Glutamatergic neuron (in vitro differentiated cells): ENCODE data around the gene SLC12A8. TPM values are rescaled to one million over a fixed set of nuclear protein-coding genes. Genes with fewer than 3 reads are reported as not detected.
A peak's percentile ranks its signal among the peaks of the same experiment; 100 is the strongest.

Experiments
- DNase-seq: peaks from one replicate; pipeline ENCODE4 v3.0.0; 2022
- H3K27ac Mint-ChIP-seq: one replicate; pipeline ENCODE4 v1.8.0; 2020; ENCODE audit warnings: mild to moderate bottlenecking, mixed read lengths, inconsistent platforms; ENCODE audit not compliant: unreplicated experiment
- H3K27me3 Mint-ChIP-seq: one replicate; pipeline ENCODE4 v1.8.0; 2020; ENCODE audit warnings: mild to moderate bottlenecking, moderate library complexity, mixed read lengths, inconsistent platforms; ENCODE audit not compliant: unreplicated experiment
- H3K36me3 Mint-ChIP-seq: one replicate; pipeline ENCODE4 v1.8.0; 2020; ENCODE audit warnings: mild to moderate bottlenecking, mixed read lengths, inconsistent platforms; ENCODE audit not compliant: unreplicated experiment
- H3K4me1 Mint-ChIP-seq: one replicate; pipeline ENCODE4 v1.8.0; 2020; ENCODE audit warnings: mild to moderate bottlenecking, low read depth, mixed read lengths, inconsistent platforms; ENCODE audit not compliant: unreplicated experiment
- H3K4me3 Mint-ChIP-seq: one replicate; pipeline ENCODE4 v1.8.0; 2020; ENCODE audit warnings: mild to moderate bottlenecking, mixed read lengths, inconsistent platforms; ENCODE audit not compliant: unreplicated experiment
- H3K9me3 Mint-ChIP-seq: one replicate; pipeline ENCODE4 v1.8.0; 2020; ENCODE audit warnings: mild to moderate bottlenecking, moderate library complexity, mixed read lengths, inconsistent platforms; ENCODE audit not compliant: unreplicated experiment
- CTCF ChIP-seq: fragments of 200-600 bp; sonication (generic); IDR thresholded peaks from one replicate; pipeline ENCODE4 v1.5.0; 2021; ENCODE audit not compliant: partially characterized antibody, unreplicated experiment
- total RNA-seq: library from RNA; stranded (reverse); fragmentation: NEBNext Ultra II Directional; extraction: Animal tissue kit (Norgen Biotek cat#: 25700); gene quantifications from one replicate; pipeline ENCODE4 v1.2.1, GENCODE V29; 2021; ENCODE audit not compliant: unreplicated experiment

Gene SLC12A8
- total RNA-seq, 1 donor from 2014 or later = 2.4 TPM

GRCh38 chr3:125186800-125187598 is 25.5 kb downstream of the SLC12A8 start:
- Mint-ChIP-seq H3K9me3 (peaks cover 10% of the 10 kb centered on the region), H3K4me3 (peak overlapping the region; percentile 60), H3K36me3 (no peaks in the 10 kb centered on the region), H3K27ac (peak overlapping the region; percentile 95), H3K27me3 (peaks cover 5% of the 10 kb centered on the region), H3K4me1 (peaks cover 26% of the 10 kb centered on the region)
- TF ChIP-seq CTCF = no peak
- DNase-seq = peak; percentile 68

- Mint-ChIP-seq H3K4me1 (peaks cover 26% of the 10 kb centered on the region), H3K27me3 (peaks cover 5% of the 10 kb centered on the region), H3K9me3 (peaks cover 10% of the 10 kb centered on the region), H3K4me3 (peak overlapping the region; percentile 60), H3K36me3 (no peaks in the 10 kb centered on the region), H3K27ac (peak overlapping the region; percentile 95)
- TF ChIP-seq CTCF = no peak
- DNase-seq = no peak
Observed at GRCh38 chr3:125186261-125186787, 26.2 kb downstream of the SLC12A8 start.

GRCh38 chr3:125185805-125186204 is 26.7 kb downstream of the SLC12A8 start:
- H3K9me3 Mint-ChIP-seq = peaks cover 10% of the 10 kb centered on the region
- no peak overlapping the region for H3K4me3 Mint-ChIP-seq
- TF ChIP-seq CTCF = no peak
- no peak for DNase-seq
- H3K4me1 Mint-ChIP-seq = peaks cover 26% of the 10 kb centered on the region
- peak overlapping the region; percentile 95 for H3K27ac Mint-ChIP-seq
- H3K27me3 Mint-ChIP-seq = peaks cover 5% of the 10 kb centered on the region
- H3K36me3 Mint-ChIP-seq = no peaks in the 10 kb centered on the region

- no peaks in the 10 kb centered on the region for H3K9me3 Mint-ChIP-seq
- no peak overlapping the region for H3K4me3 Mint-ChIP-seq
- peaks cover 12% of the 10 kb centered on the region for H3K4me1 Mint-ChIP-seq
- no peak overlapping the region for H3K27ac Mint-ChIP-seq
- H3K36me3 Mint-ChIP-seq = no peaks in the 10 kb centered on the region
- peaks cover 2% of the 10 kb centered on the region for H3K27me3 Mint-ChIP-seq
- TF ChIP-seq CTCF = no peak
- no peak for DNase-seq
Observed at GRCh38 chr3:125179884-125180240, 32.7 kb downstream of the SLC12A8 start.
